GM19025 (cell line): Measurements from ENCODE around the gene CTDSP2.

ENCODE experiments used
- ATAC-seq: cut with Tn5 transposase; IDR thresholded peaks from one replicate; pipeline ENCODE4 v1.9.1; 2021; ENCODE audit warnings: mild to moderate bottlenecking, low read depth, moderate library complexity; ENCODE audit not compliant: unreplicated experiment

The CTDSP2 gene

DNA sequence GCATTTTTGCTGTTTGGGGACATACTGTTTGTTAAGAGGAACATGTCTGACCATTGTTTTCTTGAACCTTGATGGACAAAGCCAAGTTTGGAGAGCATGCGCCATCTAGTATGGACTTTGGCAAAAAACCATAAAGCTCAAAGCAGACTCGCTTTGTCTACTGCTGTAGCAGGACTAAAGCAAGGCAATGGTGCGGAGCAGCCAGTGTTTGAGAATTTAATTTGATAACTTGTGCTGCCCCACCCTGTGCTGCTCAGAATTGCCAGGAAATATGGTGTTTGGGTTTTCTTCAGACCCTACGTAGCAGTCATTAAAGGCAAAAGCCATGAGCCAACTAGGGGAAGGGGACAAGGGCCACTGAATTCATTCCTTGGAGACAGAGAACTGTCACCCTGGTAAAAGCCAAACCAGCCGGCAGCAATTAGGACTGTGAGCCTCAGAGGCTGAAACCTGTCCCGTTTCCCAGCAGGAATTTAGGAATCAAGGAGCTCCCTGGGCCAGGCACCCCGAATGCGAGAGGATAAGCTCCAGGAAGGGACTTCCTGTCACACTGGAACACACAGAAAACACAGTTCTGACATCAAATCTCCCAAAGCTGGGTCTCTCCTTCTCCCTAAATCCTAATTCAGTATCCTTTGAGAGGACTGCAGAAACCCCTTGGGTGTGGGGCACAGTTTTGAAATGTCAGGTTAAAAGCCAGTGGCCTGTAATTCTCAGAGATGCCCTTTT is 29.1 kb downstream of the CTDSP2 start:
- no peak for ATAC-seq

DNA sequence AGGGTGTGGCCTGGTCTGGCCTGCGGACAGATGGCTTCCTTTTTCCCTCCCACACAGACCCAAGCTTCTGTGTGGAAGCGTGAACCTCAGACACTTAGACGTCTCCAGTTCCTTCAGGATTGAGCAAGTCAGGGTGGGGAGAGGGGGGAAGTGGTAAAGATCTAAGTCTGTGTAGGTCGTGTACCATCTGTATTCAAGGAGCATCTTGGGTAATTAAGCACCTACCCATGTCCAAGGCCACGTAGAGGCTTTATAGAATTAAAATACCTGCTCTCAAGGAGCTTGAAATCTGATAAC is 29.7 kb downstream of the CTDSP2 start:
- ATAC-seq, result no peak

DNA sequence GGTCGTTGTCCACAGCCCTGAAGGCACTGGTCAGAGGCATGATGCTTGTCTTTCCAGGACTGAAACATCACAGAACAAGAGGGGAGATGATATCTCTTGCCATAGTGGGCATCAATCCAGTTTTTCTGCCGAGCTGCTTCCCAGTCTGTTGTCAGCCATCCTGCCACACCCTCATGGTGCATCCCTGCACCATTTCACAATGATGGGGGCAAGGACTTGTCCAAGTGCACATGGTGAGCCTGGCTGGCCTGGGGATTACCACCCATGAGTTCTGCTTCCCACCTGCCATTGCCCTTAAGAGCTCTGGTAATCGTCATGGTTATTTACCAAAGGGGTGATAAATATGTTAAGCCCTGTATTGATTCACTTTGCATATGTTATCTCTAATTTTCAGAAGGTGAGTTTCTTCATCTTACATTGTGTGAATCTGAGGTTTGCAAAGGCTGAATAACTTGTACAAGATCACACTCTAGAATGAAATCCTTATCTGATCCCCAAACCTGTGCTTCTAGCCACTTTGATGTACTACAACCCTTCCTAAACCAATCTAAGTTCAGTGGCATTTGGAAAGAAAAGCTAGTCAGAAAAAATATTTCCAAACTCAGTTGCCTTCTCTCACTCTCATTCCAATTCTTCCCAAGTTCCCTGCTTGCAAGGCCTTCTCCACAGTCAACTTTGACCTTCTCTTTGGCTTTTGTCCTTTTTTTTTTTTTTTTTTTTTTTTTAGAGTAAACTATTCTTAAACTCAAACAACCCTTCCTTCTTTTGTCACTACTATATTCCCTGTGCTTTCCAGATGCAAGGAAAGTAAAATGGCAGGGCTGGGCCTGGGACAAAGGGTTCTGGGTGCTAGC is 30.3 kb downstream of the CTDSP2 start:
- ATAC-seq, result no peak

DNA sequence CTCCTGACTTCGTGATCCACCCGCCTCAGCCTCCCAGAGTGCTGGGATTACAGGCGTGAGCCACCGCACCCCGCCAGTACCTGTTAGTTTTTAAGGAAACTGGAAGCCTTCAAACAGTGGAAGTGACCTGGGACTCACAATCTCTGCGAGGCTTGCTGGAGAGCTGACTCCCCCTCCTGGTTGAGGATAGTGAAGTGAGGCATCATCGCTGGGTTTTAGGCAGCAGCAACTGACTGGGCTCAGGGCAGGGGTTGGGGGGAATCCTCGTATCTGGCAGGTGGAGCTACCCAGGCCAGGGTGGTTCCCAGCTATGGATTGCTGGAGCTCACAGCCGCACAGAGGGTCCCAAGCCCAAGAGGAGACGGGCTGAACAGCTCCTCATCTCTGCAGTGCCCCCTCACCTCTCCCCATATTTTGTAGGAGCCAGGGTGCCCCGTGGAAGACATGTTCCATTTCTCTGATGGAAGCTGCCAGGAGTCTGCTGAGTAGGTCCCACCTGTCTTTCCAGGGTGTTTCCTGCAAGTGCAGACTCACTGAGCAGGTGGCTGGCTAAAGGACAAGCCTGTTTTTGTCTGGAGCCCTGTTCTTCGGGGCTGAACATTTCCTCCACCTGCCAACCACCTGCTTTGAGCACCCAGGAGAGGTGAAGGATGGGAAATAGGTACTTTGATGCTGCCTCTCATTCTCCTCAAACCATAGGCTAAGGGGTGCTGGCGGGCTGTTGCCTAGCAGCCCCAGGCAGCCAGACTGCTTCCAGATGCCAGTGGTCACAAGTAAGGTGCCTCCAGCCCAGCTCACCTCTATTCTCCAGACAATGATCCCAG is 31.1 kb downstream of the CTDSP2 start:
- ATAC-seq, result no peak

DNA sequence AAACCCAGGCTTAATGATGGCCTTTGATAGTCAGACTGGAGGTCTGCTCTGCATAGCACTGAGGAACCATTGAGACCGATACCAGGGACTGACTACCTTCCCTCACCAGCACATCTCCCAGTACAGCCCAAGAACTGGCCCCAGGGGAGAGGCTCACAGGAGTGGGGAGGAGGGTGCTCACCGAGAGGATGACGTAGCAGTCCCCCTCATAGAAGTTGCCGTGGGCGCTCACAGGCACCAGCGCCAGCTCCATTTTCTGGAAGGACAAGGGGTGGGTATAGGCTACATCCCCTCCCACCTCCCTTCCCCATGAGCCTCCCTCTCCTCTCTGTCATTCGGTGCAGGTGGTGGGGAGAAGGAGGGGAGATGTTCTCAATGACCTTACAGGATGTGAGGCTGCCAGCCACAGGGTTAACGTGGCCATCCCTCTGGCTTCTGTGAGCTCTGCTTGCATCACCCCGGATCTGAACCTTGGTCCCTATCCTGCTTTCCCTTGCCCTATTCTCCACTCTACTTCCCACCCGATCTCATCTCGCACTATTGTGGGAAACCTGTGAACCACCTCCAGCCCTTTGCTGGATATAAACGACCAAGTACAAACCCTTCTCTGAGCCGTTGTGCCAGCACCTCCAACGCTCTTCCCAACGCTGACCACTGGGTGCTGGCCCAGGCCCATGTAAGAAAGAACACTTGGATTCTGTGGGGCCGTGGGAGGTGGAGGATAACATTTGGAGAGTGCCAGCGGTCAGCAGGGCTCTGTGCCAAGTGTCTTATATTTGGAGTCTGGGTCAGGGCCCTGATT is 32.4 kb downstream of the CTDSP2 start:
- no peak for ATAC-seq

DNA sequence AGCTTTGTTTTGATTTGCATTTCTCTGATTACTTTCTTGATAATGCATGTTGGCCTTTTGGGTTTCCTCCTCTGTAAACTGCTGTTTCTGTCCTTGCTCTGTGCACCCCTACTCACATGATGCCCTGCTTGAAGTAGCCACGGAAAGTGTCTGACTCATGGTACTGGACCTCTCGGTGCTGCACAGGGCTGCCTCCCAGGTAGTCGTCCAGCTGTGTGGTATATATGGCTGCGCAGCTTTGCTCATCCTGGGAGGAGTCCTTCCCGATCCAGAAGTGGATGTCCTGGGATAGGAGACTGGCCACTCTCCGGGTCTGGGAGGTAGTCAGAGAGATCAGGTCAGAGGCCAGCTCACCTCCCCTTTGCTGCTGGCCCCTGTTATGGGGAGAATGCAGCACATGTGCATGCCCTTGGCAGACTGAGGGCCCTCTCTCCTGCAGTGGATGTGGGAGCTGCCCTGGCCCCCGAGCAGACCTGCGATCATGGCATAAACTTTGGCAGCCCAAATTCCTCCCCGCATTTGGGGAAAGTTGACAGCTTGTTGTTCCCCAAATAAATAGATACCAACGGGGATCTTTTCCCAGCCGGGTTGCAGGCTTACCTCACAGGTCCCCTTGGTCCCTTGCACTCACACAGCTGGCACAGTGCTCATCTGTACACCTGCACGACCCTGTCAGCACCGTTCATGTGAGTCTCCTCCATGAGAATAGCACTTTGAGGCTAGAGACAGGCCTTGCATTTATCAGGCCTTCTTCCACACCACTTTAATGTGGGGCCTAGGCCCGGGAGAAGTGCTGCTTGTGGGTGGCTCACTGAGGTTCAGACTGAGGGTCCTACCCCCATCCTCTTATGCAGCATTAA is 33.2 kb downstream of the CTDSP2 start:
- no peak for ATAC-seq

DNA sequence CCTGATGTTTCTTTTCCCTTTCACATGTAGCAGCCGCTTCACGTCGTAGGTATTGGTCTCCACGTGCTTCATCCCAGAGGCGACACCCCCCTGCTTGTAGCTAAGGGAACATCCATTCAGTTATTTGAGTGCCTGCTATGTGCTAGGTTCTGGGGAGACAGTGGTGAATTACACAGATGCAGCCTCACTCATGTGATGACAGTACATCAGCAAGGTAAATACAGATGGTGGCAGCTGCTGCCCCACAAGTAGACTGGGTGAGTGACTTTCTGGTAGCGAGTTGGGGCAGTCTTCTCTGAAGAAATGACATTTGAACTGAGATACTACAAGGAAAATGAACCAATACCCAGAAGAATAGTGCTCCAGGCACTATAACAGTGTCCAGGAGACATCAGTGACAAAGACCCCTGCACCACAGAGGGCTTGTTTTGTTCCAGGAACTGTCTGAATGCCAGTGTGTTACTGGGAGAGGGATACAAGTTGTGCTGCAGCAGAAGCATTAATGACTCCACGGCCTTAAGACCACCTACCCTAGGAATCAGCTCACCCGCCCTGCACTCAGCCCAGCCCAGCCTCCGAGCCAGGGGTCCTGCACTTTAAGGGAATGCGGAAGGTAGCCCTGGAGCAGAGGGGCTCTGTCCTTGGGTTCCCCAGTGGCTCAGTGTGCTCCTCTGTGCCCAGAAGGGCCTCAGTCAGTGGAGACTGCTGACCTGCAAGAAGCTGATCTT is 35.3 kb downstream of the CTDSP2 start:
- no peak for ATAC-seq

DNA sequence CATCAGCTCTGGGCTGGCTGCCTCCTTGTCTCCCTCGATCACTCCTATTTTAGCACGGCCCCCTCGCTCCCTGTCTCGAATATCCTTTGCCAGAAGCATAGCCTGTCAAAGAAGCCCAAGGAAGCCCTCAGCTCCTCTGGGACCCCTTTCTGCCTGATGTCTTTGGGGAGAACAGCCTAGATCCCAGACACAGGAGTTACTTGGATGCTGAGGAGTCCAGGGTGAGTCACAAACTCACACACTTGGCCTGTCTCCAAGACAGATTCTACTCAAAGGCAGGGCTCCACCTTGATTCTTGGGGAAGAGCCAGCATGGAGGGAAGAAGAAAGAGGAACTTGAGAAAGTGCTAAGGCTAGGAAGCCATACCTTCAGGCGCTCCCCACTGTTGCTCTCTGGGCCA is 36.1 kb downstream of the CTDSP2 start:
- ATAC-seq, result no peak

DNA sequence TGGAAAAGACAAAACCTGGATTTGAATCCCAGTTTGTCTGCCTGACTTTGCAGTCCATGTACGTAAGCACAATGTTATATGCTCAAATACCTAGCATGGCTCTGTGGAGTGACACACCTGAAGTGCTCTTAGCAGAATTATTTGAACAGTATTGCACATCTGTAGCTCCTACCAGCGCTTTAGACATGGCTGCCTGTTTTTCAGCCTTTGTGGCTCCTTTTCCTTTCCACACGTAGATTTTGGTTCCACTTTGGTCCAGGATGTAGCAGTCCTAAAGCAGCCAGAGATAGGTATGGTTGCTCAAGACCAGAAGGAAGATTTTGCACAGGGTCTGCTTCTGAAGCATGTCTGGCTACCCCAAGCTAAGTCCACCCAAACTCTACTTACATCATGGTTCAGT is 37.1 kb downstream of the CTDSP2 start:
- ATAC-seq, result no peak

DNA sequence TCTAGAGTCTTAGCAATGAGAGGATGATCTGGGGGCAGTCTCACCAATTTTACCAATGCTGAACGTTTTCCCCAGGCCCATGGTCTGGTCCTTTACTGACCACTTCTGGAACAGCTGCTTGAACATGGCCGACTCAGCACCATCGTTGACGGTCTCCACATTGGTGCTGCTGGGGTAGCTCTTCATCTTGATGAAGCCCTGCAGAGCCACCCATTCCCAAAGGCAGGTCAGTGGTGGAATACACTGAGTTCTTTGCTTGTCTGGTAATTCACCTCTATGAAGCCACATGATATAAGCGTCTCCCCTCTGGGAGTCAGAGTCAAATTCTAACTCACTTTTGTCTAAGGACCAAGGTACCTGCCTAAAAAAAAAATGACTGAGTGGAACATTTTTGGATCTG is 38.2 kb downstream of the CTDSP2 start:
- ATAC-seq, result no peak

DNA sequence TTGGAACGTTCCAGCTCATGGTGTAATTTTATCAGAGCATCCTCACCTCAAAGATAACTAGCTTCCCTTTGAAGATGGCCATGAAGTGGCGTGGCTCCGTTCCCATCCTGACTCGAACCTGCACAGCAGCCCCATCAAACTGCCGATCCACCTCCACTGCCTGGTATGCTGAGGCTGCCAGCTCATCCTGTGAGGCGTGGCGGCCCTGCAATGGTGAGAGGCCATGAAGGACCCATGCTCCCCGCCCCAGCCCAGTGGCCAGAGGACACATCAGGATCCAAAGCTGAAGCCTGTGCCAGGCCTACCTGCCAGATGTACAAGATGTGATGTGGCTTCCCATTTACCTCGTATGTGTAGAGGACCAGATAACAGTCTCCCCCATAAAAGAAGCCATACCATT is 39.2 kb downstream of the CTDSP2 start:
- ATAC-seq, result no peak

DNA sequence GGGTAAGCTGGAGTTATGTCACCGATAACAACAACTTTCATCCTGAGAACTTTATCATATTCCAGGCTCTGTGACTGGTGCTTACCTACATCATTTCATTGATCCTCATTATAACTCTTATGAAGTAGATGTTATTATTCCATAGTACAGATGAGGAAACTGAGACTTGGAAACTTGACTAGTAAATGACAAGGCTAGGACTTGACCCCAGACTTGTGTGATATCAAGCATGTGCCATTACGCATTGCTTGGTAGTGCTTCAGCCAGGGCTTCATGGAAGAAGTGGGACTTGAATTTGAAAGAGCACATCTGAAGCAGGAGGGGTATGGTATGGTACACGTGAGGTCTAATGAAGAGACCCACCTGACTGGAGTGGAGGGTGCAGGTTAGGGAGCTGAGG is 39.9 kb downstream of the CTDSP2 start:
- ATAC-seq, result no peak

DNA sequence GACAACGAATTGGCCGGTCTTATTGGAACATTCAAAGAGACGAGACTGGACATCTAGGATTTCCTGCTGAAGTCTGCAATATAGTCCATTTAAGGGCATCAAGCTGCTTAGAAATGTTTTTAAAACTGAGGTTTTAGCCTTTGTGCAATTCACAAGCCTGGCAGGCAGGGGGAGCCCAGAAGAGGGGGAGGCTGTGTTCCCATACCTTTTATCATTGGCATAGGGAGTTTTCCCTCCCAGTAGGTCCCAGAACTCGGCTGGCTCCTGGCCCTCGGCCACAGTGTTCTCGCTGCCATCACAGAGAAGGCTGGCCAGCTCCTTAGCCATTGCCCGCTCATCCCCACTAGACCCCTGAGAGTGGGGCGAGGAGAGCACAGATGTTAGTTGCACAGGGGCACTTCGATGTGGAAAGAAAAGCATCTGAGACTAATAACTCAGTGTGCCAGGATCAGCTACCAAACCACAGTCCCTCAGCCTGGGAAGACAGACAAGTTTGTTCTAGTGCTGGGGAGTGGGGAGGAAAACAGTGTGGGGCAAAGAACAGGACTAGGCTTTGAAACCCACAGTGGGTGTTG is 43.1 kb downstream of the CTDSP2 start:
- no peak for ATAC-seq

DNA sequence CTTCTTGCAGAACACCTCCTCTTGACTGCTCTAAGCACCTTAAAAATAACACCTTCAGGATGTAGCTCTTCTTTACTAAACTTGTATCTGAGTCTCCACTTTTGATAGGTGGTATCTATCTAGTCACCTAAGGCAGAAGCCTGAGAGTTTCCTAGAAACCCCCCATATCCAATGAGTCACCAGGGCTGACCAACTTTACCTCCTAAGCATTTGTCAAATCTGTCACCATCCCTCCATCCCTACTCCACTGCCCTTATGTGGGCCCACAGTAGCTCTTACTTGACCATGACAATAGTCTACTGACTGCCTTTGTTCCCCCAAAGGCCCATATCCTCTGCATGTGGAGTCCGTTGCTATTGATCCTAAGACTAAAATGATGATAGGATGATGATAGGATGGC is 43.9 kb downstream of the CTDSP2 start:
- no peak for ATAC-seq

DNA sequence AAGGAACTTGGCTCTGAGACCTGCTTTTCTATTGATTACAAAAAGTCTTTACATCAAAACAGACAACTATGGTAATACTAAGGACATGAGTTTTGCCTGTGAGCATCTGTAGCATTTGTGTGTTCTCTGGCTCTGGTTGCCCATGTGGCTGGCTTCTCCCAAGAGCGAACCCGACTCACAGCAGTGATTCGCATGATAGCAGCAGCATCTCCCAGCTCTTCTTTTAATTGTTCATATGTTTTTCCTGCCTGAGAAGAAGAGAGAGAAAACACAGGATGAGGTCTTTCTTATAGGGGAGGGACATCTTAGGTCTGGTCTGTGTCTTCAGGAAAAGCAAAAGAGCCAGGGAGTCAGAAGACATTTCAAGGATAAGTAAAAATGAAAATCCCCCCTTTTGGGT is 45.6 kb downstream of the CTDSP2 start:
- no peak for ATAC-seq

DNA sequence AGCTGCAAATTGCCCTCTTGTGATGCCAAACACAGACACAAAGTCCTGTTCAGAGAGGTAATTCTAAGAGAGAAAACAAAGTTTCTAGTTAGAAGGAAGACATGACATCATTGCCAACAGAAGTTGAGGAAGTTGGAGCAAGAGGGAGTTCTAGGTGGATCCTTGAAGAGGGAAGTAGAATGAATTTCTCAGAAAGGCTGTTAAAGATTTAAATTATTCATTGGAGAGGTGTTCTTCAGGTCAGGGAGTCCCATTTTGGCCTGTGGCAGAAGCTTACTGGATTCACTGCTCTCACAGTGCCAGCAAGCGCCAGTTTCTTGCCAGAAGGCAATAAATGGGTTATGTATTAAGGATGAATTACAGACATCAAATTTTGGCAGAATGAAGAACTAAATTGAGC is 48.6 kb downstream of the CTDSP2 start:
- ATAC-seq, result no peak

DNA sequence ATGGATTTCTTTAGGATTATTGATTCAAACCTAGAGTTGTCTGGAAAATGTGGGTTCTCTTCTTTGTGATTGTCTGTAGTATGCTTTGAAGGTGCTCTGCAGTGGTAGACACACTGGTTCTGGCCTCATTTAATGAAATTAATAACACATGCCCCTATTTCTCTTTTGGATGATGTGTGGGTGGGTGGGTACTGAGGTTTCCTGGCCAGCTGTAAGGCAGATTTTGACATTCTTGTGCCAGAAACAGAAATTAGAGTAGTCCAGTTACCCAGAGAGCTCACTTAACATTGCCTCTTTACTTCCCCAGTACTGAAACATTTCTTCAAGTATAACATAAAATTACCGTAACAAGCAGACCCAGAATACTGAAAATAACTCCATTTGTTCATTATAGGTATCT is 49.5 kb downstream of the CTDSP2 start:
- ATAC-seq, result no peak

DNA sequence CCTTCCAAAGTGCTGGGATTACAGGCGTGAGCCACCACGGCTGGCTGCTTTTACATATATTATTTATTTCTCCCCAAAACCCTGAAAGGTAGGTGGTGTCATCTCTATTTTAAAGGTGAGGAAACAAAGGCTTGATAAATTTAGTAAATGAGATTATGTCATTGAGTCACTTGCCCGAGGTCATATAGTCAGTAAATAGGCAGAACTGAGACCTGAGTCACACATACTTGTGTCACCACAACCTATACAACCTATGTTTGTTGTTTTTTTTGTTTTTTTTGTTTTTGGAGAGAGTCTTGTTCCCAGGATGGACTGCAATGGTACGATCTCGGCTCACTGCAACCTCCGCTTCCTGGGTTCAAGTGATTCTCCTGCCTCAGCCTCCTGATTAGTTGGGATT is 51.2 kb downstream of the CTDSP2 start:
- no peak for ATAC-seq

DNA sequence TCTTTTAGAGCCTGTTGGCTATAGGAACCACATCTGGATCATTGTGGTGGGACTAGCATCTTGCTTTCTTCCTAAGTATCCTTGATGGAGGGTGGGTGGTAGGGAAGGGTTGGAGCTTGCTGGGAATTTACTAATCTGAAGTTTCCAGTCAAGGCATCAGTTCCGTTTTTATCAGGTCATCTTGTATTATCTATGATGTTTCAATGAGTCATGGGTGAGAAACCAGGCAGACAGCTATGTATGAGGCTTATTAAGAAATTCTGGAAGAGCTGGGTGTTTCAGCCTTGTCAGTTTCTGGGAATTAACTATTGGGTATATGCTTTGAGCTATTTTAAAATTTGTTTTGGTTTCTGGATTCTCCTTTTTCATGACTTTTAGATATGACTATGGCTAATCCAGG is 52.6 kb downstream of the CTDSP2 start:
- ATAC-seq, result no peak
